GM18519 (cell line): ENCODE measurements around the gene NCS1.

Source experiments
- ATAC-seq: cut with Tn5 transposase; IDR thresholded peaks from one replicate; pipeline ENCODE4 v1.9.1; 2021; ENCODE audit warnings: mild to moderate bottlenecking, moderate library complexity; ENCODE audit not compliant: unreplicated experiment, low FRiP score

The NCS1 gene

GRCh38 chr9:130172161-130172857, at the start of gene NCS1:
Gene NCS1, plus strand, starts transcription at chr9:130172404. Its CDS starts 260 bp downstream, at chr9:130172664.
- ATAC-seq, result no peak

GRCh38 chr9:130122456-130122855, 49.7 kb upstream of the NCS1 start:
- ATAC-seq, result no peak

- ATAC-seq, result no peak
Observed at GRCh38 chr9:130124085-130124860, 47.9 kb upstream of the NCS1 start.

GRCh38 chr9:130126721-130127433, 45.3 kb upstream of the NCS1 start:
- no peak for ATAC-seq

GRCh38 chr9:130128251-130128650, 44.0 kb upstream of the NCS1 start:
- ATAC-seq, result no peak

- ATAC-seq, result peak; percentile 47
Observed at GRCh38 chr9:130128733-130129431, 43.3 kb upstream of the NCS1 start.

- ATAC-seq, result no peak
Observed at GRCh38 chr9:130129432-130130061, 42.7 kb upstream of the NCS1 start.

- ATAC-seq, result no peak
Observed at GRCh38 chr9:130132746-130133145, 39.5 kb upstream of the NCS1 start.

GRCh38 chr9:130137081-130137640, 35.0 kb upstream of the NCS1 start:
- no peak for ATAC-seq

GRCh38 chr9:130137641-130138081, 34.5 kb upstream of the NCS1 start:
- ATAC-seq, result no peak

GRCh38 chr9:130138171-130138653, 34.0 kb upstream of the NCS1 start:
- no peak for ATAC-seq

- ATAC-seq, result no peak
Observed at GRCh38 chr9:130138791-130139190, 33.4 kb upstream of the NCS1 start.

- no peak for ATAC-seq
Observed at GRCh38 chr9:130139251-130139650, 33.0 kb upstream of the NCS1 start.

GRCh38 chr9:130140706-130141105, 31.5 kb upstream of the NCS1 start:
- no peak for ATAC-seq

GRCh38 chr9:130142056-130142455, 30.1 kb upstream of the NCS1 start:
- ATAC-seq, result no peak

- ATAC-seq, result no peak
Observed at GRCh38 chr9:130142641-130143040, 29.6 kb upstream of the NCS1 start.

GRCh38 chr9:130143279-130143893, 28.8 kb upstream of the NCS1 start:
- ATAC-seq, result no peak

- no peak for ATAC-seq
Observed at GRCh38 chr9:130143958-130144366, 28.2 kb upstream of the NCS1 start.

GRCh38 chr9:130144703-130145102, 27.5 kb upstream of the NCS1 start:
- no peak for ATAC-seq
